ENCODE measurements around the gene MRGPRX2. TPM values are rescaled to one million over a fixed set of nuclear protein-coding genes. Genes with fewer than 3 reads are reported as not detected.
A peak's percentile ranks its signal among the peaks of the same experiment; 100 is the strongest.

Gene MRGPRX2
- polyA plus RNA-seq, 3 donors = not detected

DNA sequence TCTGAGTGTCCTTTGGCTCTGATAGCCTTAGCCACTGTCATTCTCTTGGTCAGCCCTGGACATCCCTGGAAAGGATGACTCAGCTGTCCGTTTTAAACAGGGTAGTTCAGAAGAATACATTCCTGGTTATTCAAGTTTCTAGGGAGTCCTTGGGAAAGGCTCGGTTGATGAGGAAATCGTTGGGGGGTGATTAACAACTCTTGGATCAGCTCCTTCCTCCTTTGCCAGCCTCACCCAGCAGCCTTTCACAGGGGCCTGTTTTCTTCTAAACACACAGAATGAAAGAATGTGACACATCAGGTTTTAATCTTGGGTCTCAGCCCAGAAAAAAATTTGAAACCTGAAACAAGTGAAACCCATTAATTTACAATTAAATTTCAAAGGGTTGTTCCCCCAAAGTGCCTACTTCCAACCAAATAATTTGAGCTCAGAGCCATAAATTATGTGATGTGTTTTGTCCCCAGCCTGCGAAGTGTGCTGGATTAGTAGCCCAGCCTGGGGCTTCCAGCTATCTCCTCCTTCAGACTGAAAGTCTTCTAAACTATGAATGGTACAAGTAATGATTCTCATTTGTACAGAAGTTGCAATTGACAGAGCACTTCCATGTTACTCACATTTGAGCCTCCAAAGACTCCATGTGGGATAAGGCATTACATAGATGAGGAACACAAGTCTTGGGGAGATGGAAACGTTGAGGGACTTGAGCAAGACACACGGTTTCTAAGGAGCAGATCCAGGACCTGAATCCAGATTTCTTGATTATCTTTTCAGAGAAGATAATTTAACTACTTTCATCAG is 19.3 kb upstream of the MRGPRX2 start:
- DNase-seq (ENCODE audit: extremely low read depth in 1 of 11, low read depth in 9 of 11, low spot score in 4 of 11) = no peak

DNA sequence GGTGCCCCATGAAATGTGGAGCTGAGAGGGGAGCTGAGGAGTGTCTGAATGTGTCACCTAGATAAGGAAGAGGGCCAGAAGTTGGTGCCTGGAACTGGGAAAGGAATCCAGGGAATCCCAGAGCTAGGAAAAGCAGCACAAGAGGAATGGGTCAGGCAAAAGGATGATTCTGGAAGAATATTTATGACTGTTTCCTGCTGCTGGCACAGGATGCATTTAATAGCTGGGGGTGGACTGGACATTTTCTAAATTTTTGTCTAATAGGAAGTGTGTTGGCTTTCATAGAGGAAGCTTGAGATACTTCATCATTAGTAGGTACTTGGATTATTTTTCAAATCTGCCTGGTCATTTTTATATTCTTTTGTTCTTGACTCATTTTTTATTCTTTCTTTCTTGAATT is 17.4 kb upstream of the MRGPRX2 start:
- DNase-seq (ENCODE audit: extremely low read depth in 1 of 11, low read depth in 9 of 11, low spot score in 4 of 11) = no peak

GRCh38 chr11:19076744-19077589 is 16.4 kb upstream of the MRGPRX2 start:
- peak in 3 of 11 donors; percentile 44 to 47 (median 44) for DNase-seq (ENCODE audit: extremely low read depth in 1 of 11, low read depth in 9 of 11, low spot score in 4 of 11)

DNA sequence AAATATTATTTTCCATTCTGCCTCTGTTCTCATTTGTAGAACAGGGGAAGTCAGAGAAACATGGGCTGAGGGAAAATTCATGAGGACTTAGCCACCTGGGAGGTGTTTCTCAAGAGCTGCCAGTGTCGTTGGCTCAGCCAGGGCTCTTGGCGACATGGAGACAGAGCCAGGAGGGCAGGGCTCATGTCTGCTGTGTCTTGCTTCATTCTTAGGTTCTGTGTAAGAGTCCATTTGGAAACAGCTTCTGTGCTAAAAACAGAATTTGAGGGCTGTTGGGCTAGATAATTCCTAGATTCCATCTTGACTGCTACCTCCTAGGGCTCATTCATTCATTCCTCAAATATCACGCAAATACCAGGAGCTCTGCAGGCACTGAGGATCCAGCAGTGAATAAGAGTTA is 15.1 kb upstream of the MRGPRX2 start:
- DNase-seq (ENCODE audit: extremely low read depth in 1 of 11, low read depth in 9 of 11, low spot score in 4 of 11) = no peak

- DNase-seq (ENCODE audit: extremely low read depth in 1 of 11, low read depth in 9 of 11, low spot score in 4 of 11) = no peak
Observed at GRCh38 chr11:19073454-19074415, 13.2 kb upstream of the MRGPRX2 start.

GRCh38 chr11:19072464-19072863 is 11.9 kb upstream of the MRGPRX2 start:
- no peak for DNase-seq (ENCODE audit: extremely low read depth in 1 of 11, low read depth in 9 of 11, low spot score in 4 of 11)

DNA sequence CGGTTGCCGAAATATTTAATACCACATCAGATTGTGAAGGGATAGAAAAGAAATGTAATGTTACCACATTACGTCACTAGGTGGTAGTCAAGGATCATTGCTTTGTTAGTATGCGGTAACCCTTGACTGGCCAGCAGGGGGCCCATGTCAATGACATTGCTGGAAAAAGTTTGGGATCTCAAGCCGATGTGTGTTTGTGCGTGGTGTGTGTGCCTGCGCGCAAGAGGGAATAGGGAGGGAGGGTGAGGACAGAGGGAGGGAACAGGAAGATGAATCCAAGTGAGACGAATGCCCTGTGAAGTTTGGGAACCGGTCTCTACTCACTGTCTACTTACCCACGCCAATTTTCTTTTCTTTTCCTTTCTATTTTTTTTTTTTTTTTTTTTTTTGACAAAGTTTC is 10.7 kb upstream of the MRGPRX2 start:
- peak; percentile 57 to 81 (median 69) for DNase-seq (ENCODE audit: extremely low read depth in 1 of 11, low read depth in 9 of 11, low spot score in 4 of 11)

DNA sequence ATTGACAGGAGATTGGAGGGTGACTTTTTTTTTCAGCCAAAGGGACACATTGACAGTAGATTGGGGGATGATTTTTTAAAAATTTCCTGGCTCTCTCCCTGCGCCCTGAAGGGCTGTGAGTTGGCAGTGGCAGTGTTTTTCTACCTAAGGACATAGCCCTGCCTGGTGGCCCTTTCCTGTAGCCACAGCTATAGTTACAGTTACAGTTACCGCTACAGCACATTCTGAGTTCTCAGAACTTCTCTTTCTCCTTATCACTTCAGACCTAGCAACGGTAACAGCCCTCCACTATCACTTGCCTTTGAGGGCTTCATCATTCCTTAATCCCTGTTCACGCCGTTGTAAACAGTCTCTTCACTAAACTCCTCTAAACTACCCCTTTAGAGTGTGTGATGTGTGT is 684 bp downstream of the MRGPRX2 start:
- DNase-seq (ENCODE audit: extremely low read depth in 1 of 11, low read depth in 9 of 11, low spot score in 4 of 11) = no peak

GRCh38 chr11:19055905-19056304 is 4.6 kb downstream of the MRGPRX2 start:
- no peak for DNase-seq (ENCODE audit: extremely low read depth in 1 of 11, low read depth in 9 of 11, low spot score in 4 of 11)

- no peak for DNase-seq (ENCODE audit: extremely low read depth in 1 of 11, low read depth in 9 of 11, low spot score in 4 of 11)
Observed at GRCh38 chr11:19055016-19055415, 5.5 kb downstream of the MRGPRX2 start.

DNA sequence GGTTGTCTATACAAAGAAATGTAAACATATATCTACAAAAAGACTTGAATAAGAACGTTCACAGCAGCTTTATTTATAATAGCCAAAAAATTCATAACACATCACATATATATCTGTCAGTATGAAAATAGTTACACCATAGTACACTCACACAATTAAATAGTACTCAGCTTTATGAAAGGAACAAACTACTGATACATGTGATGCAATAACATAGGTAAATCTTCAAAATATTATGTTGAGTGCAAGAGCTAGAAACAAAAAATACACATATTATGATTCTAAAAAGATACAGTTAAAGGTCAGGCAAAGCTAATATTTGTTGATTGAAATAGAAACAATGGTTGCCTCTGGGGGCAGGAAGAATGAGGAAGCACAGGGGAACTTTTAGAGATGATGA is 6.6 kb downstream of the MRGPRX2 start:
- no peak for DNase-seq (ENCODE audit: extremely low read depth in 1 of 11, low read depth in 9 of 11, low spot score in 4 of 11)

- DNase-seq (ENCODE audit: extremely low read depth in 1 of 11, low read depth in 9 of 11, low spot score in 4 of 11) = no peak
Observed at GRCh38 chr11:19050281-19050680, 10.2 kb downstream of the MRGPRX2 start.

GRCh38 chr11:19049351-19049750 is 11.2 kb downstream of the MRGPRX2 start:
- DNase-seq (ENCODE audit: extremely low read depth in 1 of 11, low read depth in 9 of 11, low spot score in 4 of 11) = no peak

DNA sequence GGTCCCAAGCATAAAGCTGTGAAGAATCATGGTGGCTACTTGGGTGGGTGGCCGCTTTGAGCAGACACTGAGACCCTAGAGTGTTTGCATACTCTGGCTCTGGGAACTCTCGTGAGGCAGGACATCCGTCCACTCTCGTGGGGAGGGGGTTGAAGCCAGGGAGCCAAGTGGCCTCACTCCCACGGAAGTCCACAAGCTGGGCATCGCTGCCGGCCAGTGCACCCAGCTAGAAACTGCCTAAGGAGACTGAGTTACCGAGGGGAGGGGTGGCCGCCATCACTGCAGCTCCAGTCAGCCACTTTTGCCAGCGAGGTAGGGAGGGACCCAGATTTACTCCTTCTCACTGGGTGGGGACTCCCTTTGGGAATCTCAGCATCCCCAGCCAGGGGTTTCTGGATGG is 20.5 kb downstream of the MRGPRX2 start:
- no peak for DNase-seq (ENCODE audit: extremely low read depth in 1 of 11, low read depth in 9 of 11, low spot score in 4 of 11)

DNA sequence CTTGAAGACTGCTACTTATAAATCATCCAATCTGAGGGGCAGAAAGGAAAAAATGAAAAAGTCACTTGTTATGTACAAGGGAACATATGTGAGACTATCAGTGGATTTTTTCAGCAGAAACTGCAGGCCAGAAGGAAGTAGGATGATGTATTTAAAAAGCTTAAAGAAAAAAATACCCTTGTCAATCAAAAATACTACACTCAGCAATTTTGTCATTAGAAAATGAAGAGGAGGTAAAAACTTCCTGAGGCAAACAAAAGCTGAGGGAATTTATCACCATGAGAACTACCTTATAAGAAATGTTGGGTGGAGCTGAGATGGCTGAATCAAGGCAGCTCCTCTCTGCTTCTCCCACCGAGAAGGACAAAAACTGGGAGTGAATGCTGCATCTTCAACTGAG is 21.1 kb downstream of the MRGPRX2 start:
- DNase-seq (ENCODE audit: extremely low read depth in 1 of 11, low read depth in 9 of 11, low spot score in 4 of 11) = no peak

DNA sequence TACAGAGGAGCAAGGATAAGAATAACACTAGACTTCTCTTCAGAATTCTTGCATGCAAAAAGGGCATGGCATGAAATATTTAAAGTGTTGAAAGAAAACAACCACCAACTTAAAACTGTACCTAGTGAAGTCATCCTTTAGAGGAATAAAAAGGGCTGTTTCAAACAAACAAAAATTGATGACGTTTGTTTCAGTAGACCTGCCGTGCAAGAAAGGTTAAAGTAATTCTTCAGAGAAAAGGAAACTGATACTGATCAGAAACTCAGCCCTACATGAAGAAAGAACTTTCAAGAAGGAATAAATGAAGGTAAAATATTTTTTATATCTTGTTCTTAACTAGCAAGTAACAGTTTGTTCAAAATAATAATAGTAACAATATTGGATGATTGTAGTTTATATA is 27.5 kb downstream of the MRGPRX2 start:
- DNase-seq (ENCODE audit: extremely low read depth in 1 of 11, low read depth in 9 of 11, low spot score in 4 of 11) = no peak

GRCh38 chr11:19027829-19028595 is 32.5 kb downstream of the MRGPRX2 start:
- DNase-seq (ENCODE audit: extremely low read depth in 1 of 11, low read depth in 9 of 11, low spot score in 4 of 11) = no peak

GRCh38 chr11:19026862-19027261 is 33.7 kb downstream of the MRGPRX2 start:
- no peak for DNase-seq (ENCODE audit: extremely low read depth in 1 of 11, low read depth in 9 of 11, low spot score in 4 of 11)

Measured in renal cortex interstitium (tissue), 11 donors.